ENCODE measurements around the gene MAST1.

DNA sequence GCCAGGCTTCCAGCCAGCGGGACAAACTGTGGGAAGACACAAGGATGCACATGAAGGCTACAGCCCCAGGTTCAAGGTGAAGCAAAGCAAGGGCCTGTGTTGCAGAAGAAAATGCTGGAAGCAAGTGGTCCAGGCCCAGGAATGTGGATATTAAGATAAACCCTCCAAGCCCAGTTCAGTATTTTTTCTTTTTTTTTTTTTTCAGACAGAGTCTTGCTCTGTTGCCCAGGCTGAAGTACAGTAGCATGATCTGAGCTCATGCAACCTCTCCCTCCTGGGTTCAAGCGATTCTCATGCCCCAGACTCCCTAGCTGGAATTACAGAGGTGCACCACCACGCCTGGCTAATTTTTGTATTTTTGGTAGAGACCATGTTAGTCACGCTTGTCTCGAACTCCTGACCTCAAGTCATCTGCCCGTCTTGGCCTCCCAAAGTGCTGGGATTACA is 41.2 kb upstream of the MAST1 start:
- TF ChIP-seq, protein P1, sequence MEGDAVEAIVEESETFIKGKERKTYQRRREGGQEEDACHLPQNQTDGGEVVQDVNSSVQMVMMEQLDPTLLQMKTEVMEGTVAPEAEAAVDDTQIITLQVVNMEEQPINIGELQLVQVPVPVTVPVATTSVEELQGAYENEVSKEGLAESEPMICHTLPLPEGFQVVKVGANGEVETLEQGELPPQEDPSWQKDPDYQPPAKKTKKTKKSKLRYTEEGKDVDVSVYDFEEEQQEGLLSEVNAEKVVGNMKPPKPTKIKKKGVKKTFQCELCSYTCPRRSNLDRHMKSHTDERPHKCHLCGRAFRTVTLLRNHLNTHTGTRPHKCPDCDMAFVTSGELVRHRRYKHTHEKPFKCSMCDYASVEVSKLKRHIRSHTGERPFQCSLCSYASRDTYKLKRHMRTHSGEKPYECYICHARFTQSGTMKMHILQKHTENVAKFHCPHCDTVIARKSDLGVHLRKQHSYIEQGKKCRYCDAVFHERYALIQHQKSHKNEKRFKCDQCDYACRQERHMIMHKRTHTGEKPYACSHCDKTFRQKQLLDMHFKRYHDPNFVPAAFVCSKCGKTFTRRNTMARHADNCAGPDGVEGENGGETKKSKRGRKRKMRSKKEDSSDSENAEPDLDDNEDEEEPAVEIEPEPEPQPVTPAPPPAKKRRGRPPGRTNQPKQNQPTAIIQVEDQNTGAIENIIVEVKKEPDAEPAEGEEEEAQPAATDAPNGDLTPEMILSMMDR (IDR thresholded peaks at IDR 0.05; ENCODE audit: insufficient read depth, low read length): no peak
- TF ChIP-seq, protein P2, sequence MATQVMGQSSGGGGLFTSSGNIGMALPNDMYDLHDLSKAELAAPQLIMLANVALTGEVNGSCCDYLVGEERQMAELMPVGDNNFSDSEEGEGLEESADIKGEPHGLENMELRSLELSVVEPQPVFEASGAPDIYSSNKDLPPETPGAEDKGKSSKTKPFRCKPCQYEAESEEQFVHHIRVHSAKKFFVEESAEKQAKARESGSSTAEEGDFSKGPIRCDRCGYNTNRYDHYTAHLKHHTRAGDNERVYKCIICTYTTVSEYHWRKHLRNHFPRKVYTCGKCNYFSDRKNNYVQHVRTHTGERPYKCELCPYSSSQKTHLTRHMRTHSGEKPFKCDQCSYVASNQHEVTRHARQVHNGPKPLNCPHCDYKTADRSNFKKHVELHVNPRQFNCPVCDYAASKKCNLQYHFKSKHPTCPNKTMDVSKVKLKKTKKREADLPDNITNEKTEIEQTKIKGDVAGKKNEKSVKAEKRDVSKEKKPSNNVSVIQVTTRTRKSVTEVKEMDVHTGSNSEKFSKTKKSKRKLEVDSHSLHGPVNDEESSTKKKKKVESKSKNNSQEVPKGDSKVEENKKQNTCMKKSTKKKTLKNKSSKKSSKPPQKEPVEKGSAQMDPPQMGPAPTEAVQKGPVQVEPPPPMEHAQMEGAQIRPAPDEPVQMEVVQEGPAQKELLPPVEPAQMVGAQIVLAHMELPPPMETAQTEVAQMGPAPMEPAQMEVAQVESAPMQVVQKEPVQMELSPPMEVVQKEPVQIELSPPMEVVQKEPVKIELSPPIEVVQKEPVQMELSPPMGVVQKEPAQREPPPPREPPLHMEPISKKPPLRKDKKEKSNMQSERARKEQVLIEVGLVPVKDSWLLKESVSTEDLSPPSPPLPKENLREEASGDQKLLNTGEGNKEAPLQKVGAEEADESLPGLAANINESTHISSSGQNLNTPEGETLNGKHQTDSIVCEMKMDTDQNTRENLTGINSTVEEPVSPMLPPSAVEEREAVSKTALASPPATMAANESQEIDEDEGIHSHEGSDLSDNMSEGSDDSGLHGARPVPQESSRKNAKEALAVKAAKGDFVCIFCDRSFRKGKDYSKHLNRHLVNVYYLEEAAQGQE (IDR thresholded peaks at IDR 0.05; ENCODE audit: insufficient replicate concordance, low read depth): no peak
- TF ChIP-seq POLR2AphosphoS5 (IDR thresholded peaks at IDR 0.05; ENCODE audit: low read depth): no peak
